DND-41 (cell line): ENCODE measurements around the gene TCEAL9.

Source experiments
- ATAC-seq: fragments of 200-7000 bp; cut with Tn5 transposase; 3 replicates; pipeline ENCODE4 v1.9.1; 2021; ENCODE audit warnings: low read depth; ENCODE audit not compliant: insufficient read depth
- DNase-seq: peaks from one replicate; pipeline ENCODE4 v3.0.0-alpha.2; 2020
- H2AFZ ChIP-seq: 2 replicates; pipeline ENCODE4 v1.6.0; 2012; ENCODE audit warnings: low read depth, low read length
- H3K27ac ChIP-seq: 2 replicates; pipeline ENCODE4 v1.5.1; 2012; ENCODE audit warnings: low read length, inconsistent platforms
- H3K27me3 ChIP-seq: fragments of 200-600 bp; sonication (generic); 2 replicates; pipeline ENCODE4 v1.6.0; 2012; ENCODE audit warnings: low read length, mild to moderate bottlenecking, inconsistent platforms; ENCODE audit not compliant: insufficient read depth, poor library complexity
- H3K36me3 ChIP-seq: 2 replicates; pipeline ENCODE4 v1.5.1; 2012; ENCODE audit warnings: low read length, inconsistent platforms; ENCODE audit not compliant: insufficient read depth
- H3K4me1 ChIP-seq: 2 replicates; pipeline ENCODE4 v1.5.1; 2012; ENCODE audit warnings: mild to moderate bottlenecking, low read length; ENCODE audit not compliant: insufficient read depth
- H3K4me2 ChIP-seq: 2 replicates; pipeline ENCODE4 v1.6.0; 2012; ENCODE audit warnings: mild to moderate bottlenecking, moderate library complexity, low read length, inconsistent platforms; ENCODE audit not compliant: insufficient read depth
- H3K4me3 ChIP-seq, 2 experiments: fragments of 200-600 bp in 1 of 2; shearing (Covaris generic) in 1 of 2; 2 replicates each; pipeline ENCODE4 v1.5.1; 2012 to 2016; ENCODE audit warnings: inconsistent platforms in 2 of 2, low read length in 2 of 2, mild to moderate bottlenecking in 2 of 2, low read depth in 1 of 2, moderate library complexity in 1 of 2
- H3K79me2 ChIP-seq: 2 replicates; pipeline ENCODE4 v1.6.0; 2012; ENCODE audit warnings: low read length, inconsistent platforms; ENCODE audit not compliant: insufficient read depth
- H3K9ac ChIP-seq: 2 replicates; pipeline ENCODE4 v1.6.0; 2012; ENCODE audit warnings: low read depth, mild to moderate bottlenecking, inconsistent platforms, low read length, moderate library complexity
- H3K9me3 ChIP-seq: 2 replicates; pipeline ENCODE4 v1.5.1; 2012; ENCODE audit warnings: low read length, moderate library complexity, mild to moderate bottlenecking, inconsistent platforms; ENCODE audit not compliant: insufficient read depth, severe bottlenecking
- H4K20me1 ChIP-seq: 2 replicates; pipeline ENCODE4 v1.6.0; 2012; ENCODE audit warnings: low read length; ENCODE audit not compliant: insufficient read depth
- EZH2 ChIP-seq: IDR thresholded peaks from 3 replicates; pipeline ENCODE4 v1.6.1; 2012; ENCODE audit warnings: borderline replicate concordance, low read depth, mild to moderate bottlenecking, moderate library complexity, low read length, inconsistent platforms; ENCODE audit not compliant: severe bottlenecking
- TF ChIP-seq, protein P1 (sequence below): IDR thresholded peaks from 2 replicates; pipeline ENCODE4 v1.5.1; 2012; ENCODE audit warnings: borderline replicate concordance, low read length, moderate library complexity, mild to moderate bottlenecking; ENCODE audit not compliant: poor library complexity, severe bottlenecking; ENCODE audit errors: extremely low read depth

TCEAL9 gene

DNA sequence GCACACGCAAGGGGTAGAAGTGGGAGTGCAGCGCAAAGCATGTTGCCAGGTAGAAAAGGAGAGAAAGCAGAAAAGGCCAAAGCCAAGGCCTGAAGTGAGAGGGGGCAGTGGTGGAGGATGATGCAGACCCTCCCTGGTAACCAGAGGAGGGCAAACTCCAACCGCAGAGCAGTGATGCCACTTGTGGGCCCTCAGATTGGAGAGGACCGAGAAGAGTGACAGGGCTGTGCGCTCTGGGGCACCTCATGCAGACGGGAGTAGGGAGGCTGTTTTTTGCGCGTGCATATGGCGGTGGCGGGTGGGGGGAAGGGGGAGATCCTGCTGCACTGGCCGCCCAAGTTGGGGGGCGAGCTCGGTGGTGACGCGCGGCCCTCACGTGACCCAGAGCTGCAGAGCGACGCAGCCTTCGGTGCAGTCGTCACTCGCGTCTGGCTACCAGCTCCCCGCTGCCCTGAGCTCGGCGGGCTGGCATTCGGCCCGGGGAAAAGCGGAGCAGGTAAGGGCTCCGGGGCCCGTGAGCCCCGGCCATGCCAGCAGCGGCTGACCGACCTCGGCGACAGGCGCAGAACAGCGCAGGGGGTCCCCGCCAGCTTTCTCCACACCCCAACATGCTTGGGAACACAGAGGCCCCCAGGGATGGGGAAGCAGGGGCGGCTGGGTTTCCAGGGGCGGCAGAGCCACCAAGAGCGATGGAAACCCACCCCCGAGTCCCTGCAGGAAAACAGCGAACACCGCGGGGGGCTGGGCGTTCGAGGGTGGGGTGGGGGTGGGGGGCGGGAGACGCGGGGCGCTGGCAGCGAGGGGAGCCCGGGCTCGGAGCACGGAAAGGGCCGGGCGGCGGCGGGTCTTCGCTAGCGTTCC lies 20.0 kb downstream of the TCEAL9 start, which contains the start of gene BEX3:
Gene BEX3 (plus strand): TSS at position 421 of the 861 bp plus-strand sequence. CDS start 984 bp downstream, outside the sequence.
- TF ChIP-seq EZH2 = no peak
- TF ChIP-seq, protein P1, sequence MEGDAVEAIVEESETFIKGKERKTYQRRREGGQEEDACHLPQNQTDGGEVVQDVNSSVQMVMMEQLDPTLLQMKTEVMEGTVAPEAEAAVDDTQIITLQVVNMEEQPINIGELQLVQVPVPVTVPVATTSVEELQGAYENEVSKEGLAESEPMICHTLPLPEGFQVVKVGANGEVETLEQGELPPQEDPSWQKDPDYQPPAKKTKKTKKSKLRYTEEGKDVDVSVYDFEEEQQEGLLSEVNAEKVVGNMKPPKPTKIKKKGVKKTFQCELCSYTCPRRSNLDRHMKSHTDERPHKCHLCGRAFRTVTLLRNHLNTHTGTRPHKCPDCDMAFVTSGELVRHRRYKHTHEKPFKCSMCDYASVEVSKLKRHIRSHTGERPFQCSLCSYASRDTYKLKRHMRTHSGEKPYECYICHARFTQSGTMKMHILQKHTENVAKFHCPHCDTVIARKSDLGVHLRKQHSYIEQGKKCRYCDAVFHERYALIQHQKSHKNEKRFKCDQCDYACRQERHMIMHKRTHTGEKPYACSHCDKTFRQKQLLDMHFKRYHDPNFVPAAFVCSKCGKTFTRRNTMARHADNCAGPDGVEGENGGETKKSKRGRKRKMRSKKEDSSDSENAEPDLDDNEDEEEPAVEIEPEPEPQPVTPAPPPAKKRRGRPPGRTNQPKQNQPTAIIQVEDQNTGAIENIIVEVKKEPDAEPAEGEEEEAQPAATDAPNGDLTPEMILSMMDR = no peak
- no peaks in the 10 kb centered on the region for H3K27me3 ChIP-seq
- H3K27ac ChIP-seq = peak within 1 kb of the TSS; percentile 72
- H3K4me2 ChIP-seq = peak within 1 kb of the TSS; percentile 75
- H2AFZ ChIP-seq = peak within 1 kb of the TSS; percentile 96
- H4K20me1 ChIP-seq = no peaks in the 10 kb centered on the region
- H3K79me2 ChIP-seq = peaks cover 11% of the 10 kb centered on the region; the same call in 1 of the 2 replicates
- no peaks in the 10 kb centered on the region for H3K9me3 ChIP-seq
- peaks cover 12% of the 10 kb centered on the region for H3K36me3 ChIP-seq
- peak within 1 kb of the TSS; percentile 24 to 69; a peak in 3 of 4 replicates for H3K4me3 ChIP-seq
- DNase-seq (peak; percentile 69), ATAC-seq (peak; percentile 84)
- peaks cover 13% of the 10 kb centered on the region for H3K4me1 ChIP-seq
- peak within 1 kb of the TSS; percentile 70 for H3K9ac ChIP-seq

GRCh38 chrX:103376979-103377324 lies 20.6 kb downstream of the TCEAL9 start:
- DNase-seq = peak; percentile 21
- peak; percentile 57 for ATAC-seq
- Histone ChIP-seq H3K27me3 (no peaks in the 10 kb centered on the region), H2AFZ (peak overlapping the region; percentile 62), H3K4me3 (peak overlapping the region; percentile 23 to 69; a peak in 3 of 4 replicates), H3K4me2 (peak overlapping the region; percentile 75), H4K20me1 (no peaks in the 10 kb centered on the region), H3K9ac (peak overlapping the region; percentile 70), H3K79me2 (peaks cover 11% of the 10 kb centered on the region; the same call in 1 of the 2 replicates), H3K4me1 (peaks cover 13% of the 10 kb centered on the region), H3K36me3 (peaks cover 12% of the 10 kb centered on the region), H3K9me3 (no peaks in the 10 kb centered on the region), H3K27ac (peak overlapping the region; percentile 50; the same call in 1 of the 2 replicates)
- TF ChIP-seq, protein P1 = no peak
- no peak for TF ChIP-seq EZH2

- Histone ChIP-seq H3K4me1 (peaks cover 13% of the 10 kb centered on the region), H3K36me3 (peaks cover 12% of the 10 kb centered on the region), H3K9ac (no peak overlapping the region), H3K9me3 (no peaks in the 10 kb centered on the region), H3K27me3 (no peaks in the 10 kb centered on the region), H3K4me3 (no peak overlapping the region), H3K4me2 (no peak overlapping the region), H3K27ac (no peak overlapping the region), H2AFZ (no peak overlapping the region), H4K20me1 (no peaks in the 10 kb centered on the region), H3K79me2 (peaks cover 11% of the 10 kb centered on the region; the same call in 1 of the 2 replicates)
- no peak for ATAC-seq
- TF ChIP-seq EZH2 = no peak
- TF ChIP-seq, protein P1 = no peak
- DNase-seq = no peak
Observed at GRCh38 chrX:103378990-103379389, 22.7 kb downstream of the TCEAL9 start.
